ENCODE measurements around the gene MARCHF7. TPM values are rescaled to one million over a fixed set of nuclear protein-coding genes. Genes with fewer than 3 reads are reported as not detected.

MARCHF7 gene
- total RNA-seq, 3 donors from 2014 or later, result 59.0 to 75.6 (median 65.6) TPM

- ATAC-seq (peak; percentile 61), DNase-seq (peak in 2 of 3 donors; percentile 24 to 35)
- no peak for TF ChIP-seq CTCF (IDR thresholded peaks at IDR 0.05)
- intact Hi-C loops (cut with DNase I, micrococcal nuclease), result no loop called here
- Histone ChIP-seq H3K36me3 (ENCODE audit: low read depth) (no peaks in the 10 kb centered on the region), H3K9me3 (no peaks in the 10 kb centered on the region), H3K4me3 (no peak overlapping the region), H3K4me1 (ENCODE audit: low read depth) (peaks cover 9% of the 10 kb centered on the region)
These were observed 5.8 kb upstream of the MARCHF7 start for GRCh38 chr2:159706385-159706980.

GRCh38 chr2:159708066-159708760 is 4.1 kb upstream of the MARCHF7 start:
- intact Hi-C loops (cut with DNase I, micrococcal nuclease), result no loop called here
- H3K4me3 ChIP-seq, result no peak overlapping the region
- H3K4me1 ChIP-seq (ENCODE audit: low read depth), result peaks cover 9% of the 10 kb centered on the region
- H3K36me3 ChIP-seq (ENCODE audit: low read depth), result no peaks in the 10 kb centered on the region
- no peak for TF ChIP-seq CTCF (IDR thresholded peaks at IDR 0.05)
- DNase-seq (no peak), ATAC-seq (no peak)
- H3K9me3 ChIP-seq, result no peaks in the 10 kb centered on the region

- no peaks in the 10 kb centered on the region for H3K9me3 ChIP-seq
- intact Hi-C loops (cut with DNase I, micrococcal nuclease), result loop anchor here (10.0 kb wide), 2 partner anchors 84 to 96 kb away; partner anchors contain the start of genes BAZ2B (in 1 of the 2) and CD302 (in 1 of the 2)
- no peak overlapping the region for H3K4me3 ChIP-seq
- peaks cover 25% of the 10 kb centered on the region for H3K4me1 ChIP-seq (ENCODE audit: low read depth)
- no peak for TF ChIP-seq CTCF (IDR thresholded peaks at IDR 0.05)
- ATAC-seq (no peak), DNase-seq (no peak)
- H3K36me3 ChIP-seq (ENCODE audit: low read depth), result no peaks in the 10 kb centered on the region
These were observed 1.6 kb upstream of the MARCHF7 start for GRCh38 chr2:159710601-159711180.

- Histone ChIP-seq H3K36me3 (ENCODE audit: low read depth) (no peaks in the 10 kb centered on the region), H3K4me3 (peak overlapping the region; percentile 97), H3K4me1 (ENCODE audit: low read depth) (peaks cover 19% of the 10 kb centered on the region), H3K9me3 (no peaks in the 10 kb centered on the region)
- ATAC-seq (no peak), DNase-seq (no peak)
- intact Hi-C loops (cut with DNase I, micrococcal nuclease), result loop anchor here (10.0 kb wide), 2 partner anchors 83 to 97 kb away; partner anchors contain the start of genes BAZ2B (in 1 of the 2) and CD302 (in 1 of the 2)
- TF ChIP-seq CTCF (IDR thresholded peaks at IDR 0.05), result no peak
These were observed 654 bp upstream of the MARCHF7 start for GRCh38 chr2:159711562-159712142.

- no peak for TF ChIP-seq CTCF (IDR thresholded peaks at IDR 0.05)
- H3K9me3 ChIP-seq, result no peaks in the 10 kb centered on the region
- no peaks in the 10 kb centered on the region for H3K36me3 ChIP-seq (ENCODE audit: low read depth)
- peaks cover 18% of the 10 kb centered on the region for H3K4me1 ChIP-seq (ENCODE audit: low read depth)
- intact Hi-C loops (cut with DNase I, micrococcal nuclease), result loop anchor here (10.0 kb wide), 2 partner anchors 82 to 98 kb away; partner anchors contain the start of genes BAZ2B (in 1 of the 2) and CD302 (in 1 of the 2)
- peak overlapping the region; percentile 97 for H3K4me3 ChIP-seq
- ATAC-seq, result peak; percentile 19
- no peak for DNase-seq
These were observed 669 bp downstream of the MARCHF7 start for GRCh38 chr2:159712929-159713420.

Data from mucosa of descending colon (tissue), 3 donors.